Stimulated activated CD8-positive, alpha-beta memory T cell treated with anti-CD3 and anti-CD28 coated beads, Interleukin-12 subunit alpha, Interleukin-12 subunit beta, amount 100 ng/mL, for 24 hours (primary cell): Measurements from ENCODE around the gene CSNK2A3.

Experiments used
- DNase-seq: peaks from one replicate; pipeline ENCODE4 v3.0.0-alpha.2; 2020; ENCODE audit errors: extremely low read depth

Gene CSNK2A3

DNA sequence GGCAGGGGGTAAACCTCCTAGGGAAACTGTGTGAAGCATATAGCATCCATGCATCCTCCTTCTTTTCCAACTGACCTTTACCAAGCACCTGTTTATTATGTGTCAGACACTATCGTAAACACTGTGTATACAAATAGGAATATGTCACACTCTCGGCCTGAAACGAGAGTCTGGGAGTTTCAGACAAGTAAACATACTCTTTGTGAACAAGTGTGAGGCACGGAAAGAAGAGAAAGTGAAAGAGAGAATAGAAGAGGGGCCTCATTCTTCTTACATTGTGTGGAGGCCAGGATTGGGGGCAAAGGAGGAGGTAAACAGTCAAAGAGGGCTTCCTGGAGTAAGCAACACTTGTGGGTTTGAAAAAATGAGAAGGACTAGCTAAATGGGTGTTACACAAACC, 16.4 kb downstream of the CSNK2A3 start:
- DNase-seq: no peak

DNA sequence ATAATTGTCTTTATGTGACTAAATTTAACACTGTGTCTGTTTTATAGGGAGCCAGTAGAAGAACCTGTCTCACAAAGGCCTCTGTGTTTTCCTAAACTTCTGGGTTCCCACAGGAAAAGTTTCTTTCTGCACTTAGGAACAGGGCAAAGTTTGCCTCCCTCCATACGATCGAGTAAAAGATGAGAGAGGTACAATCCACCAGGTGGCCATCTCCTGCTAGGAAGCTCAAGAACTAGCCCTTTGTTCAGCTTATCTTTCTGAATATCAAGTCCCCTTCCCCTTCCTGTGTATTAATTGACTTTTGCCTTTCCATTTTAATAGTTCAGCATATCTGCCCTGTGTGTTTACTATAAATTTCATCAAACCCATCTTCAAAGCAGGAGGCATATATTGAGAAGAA, 18.0 kb downstream of the CSNK2A3 start:
- no peak for DNase-seq

DNA sequence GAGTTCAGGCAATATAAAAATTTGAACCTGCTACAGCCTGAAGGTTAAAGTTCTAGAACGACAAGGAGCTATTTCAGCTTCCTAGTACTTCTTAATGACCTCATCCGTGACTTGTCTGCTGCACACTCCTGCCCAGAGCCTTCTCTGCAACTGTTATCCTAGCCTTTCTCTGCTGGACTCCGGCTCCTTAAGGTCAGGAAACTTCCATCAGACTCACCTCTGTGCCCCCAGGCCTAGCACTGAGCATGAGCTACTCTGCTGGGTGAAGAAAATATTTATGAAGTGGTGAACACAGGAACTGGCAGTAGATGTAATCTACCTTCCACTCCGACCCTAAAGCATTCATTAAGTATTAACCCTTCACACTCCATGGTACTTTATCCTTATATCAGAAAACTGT, 18.4 kb downstream of the CSNK2A3 start:
- no peak for DNase-seq

DNA sequence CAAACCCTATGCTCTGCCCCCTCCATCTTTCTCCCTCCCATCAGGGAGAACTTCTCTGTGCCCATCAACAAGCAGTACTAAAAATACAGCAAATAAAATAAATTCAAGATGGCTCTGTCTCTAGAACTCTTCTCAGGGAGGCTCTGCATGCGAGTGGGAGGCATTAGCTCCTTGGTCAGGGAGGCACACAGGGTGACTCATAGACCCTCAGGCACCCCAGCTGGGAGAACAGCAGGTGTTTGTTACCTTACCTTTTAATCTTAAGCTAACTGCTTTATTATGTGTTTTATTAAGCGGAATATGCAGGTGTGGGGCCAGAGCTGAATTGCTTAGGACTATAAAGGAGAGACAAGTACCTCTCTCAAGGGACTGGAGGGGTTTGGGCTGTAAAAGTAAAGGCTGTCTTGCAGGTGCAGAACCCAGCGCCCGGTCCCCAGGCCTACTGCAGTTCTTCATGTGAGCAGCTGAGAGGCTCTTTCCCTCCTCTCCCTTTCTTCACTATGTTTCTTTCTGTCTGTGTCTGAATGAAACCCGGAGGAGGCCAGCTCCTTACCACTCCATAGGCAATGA, 20.8 kb downstream of the CSNK2A3 start:
- DNase-seq: no peak

DNA sequence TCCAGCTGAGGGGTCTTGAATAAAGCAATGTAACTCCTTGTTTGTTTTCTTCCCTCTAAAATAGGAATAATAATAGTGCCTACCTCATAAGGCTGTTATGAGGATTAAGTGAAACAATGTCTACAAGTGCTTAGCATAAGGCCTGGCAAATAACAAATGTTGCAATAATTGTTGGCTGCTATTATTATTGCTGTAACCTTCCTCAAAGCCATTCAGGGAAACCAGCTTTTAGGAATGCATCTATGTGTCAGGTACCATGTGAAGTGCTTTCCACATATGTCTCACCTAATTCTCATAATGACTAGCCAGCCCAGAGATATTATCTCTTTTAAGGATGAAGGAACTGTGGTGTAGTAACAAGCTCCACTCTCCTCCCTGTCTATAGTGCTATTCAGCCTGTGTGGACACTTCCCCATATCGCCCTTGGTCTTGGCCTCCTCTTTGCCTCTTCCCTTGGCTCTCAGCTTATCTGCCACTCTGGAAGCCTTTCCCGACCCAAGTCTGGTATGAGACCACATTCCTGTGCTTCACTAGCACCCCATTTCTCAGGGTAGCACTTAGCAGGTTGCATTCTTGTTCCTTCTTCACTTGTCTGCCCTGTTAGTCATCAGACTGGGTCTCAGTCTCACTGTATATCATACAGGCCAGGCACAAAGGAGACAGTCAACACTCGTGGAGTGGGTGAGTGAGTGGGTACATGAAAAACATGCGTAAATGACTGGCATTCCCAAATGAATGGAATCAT, 23.8 kb downstream of the CSNK2A3 start:
- DNase-seq: no peak

DNA sequence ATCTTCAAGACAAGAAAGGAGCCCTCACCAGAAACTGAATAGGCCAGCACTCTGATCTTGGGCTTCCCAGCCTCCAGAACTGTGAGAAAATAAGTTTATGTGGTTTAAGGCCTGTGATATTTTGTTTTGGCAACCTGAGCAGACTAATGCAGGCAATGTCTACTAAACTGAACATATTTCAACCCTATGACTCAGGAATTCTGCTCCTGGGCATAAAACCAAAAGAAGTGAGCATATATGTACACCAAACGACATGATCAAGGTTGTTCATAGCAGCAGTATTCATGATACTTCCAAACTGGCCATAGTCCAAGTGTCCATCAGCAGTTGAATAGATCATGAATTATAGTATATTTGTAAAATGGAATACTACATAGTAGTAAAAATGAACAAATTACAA, 29.0 kb downstream of the CSNK2A3 start:
- no peak for DNase-seq

DNA sequence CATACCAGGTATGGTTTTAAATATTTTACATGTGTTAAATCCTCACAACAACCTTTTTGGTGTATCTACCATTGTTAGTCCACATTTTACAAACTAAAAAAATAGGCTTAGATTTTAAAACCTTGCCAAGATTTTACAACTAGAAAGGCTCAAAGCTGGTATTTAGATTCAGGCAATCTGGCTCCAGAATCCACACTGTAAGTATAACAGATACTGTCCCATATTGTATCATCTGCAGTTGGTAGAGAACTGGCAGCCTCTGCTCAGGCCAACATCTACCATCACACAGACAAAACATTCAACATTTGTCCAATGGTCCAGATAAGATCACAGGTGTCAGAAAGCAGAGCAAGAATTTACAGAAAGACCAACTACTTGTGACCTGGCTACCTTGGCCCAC, 30.9 kb downstream of the CSNK2A3 start:
- DNase-seq: no peak

DNA sequence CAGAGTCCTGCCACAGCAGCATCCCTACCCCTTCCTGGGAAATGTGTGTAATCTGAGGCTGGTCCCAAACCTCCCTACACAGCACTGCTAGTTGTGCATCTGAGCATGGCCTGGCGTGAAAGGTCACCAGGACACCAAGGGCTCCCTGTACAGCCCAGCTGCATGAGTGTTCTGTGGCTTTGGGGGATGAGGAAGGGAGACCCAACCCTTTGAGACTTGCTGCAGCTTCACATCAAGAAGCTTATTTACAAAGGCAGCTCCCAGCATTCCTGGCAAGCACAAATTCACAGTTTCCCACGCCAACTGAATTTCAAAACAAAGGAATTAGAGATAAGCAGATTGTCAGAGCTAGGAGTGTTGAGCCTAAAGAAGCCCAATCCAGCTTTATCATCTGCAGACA, 32.2 kb downstream of the CSNK2A3 start:
- no peak for DNase-seq

DNA sequence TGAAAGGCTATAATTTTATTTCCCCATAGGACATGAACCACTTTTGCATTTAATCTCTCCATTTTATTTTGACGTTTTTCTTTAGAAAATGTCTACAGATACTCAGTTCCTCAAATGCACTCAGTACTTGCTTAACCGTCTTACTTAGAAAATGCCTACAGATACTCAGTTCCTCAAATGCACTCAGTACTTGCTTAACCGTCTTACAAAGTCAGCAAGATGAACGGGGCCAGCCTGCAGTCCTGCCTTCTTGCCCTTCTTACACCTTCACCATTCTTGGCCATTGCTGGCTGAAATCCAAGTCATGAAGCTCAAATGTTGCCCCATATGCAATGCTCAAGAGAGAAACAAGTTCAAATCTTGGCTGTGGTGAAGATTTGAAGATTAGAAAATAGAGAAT, 34.1 kb downstream of the CSNK2A3 start:
- no peak for DNase-seq

DNA sequence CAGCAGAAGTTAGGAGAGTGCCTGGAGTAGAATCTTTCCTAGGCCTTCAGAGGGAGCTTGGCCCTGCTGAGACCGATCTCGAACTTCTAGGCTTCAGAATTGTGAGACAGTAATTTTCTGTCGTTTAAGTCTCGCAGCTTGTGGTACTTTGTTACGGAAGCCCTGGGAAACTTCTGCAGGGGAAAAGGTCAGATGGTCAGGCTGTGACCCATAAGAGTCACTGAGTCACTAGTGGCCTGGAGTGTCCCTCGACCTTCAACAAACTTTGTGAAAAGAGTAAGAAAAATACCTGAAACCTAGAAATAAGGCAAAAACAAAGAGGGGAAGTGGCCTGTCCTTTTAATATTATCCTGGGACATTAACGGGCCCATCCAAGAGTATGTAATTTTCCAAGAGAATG, 34.6 kb downstream of the CSNK2A3 start:
- DNase-seq: no peak

DNA sequence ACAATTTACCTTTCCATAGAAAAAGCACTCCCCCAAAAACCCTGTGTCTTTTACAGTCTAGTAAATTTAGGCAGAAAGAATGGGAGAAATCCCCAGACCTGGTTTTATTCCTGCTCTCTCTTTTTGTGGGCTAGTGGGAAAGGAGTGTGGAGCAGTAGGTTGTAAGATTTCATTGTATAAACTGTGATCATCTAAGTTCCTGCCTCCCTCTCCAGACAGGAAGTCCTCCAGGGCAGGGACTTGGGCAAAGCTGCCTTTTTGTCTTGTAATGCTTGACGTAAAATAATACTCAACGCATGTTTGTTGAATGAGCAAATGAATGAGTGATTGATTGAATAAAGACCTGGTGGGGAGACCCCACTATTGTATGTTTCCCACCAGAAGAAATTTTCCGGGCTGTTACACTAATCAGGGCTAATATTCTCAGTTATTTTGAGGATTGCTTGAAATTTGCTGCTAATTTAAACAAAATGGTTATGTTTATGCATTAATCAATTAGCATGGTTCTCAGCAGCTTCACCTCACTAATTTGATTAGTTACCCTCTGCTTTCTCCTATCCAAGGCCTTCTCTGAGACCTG, 36.3 kb downstream of the CSNK2A3 start:
- DNase-seq: no peak

DNA sequence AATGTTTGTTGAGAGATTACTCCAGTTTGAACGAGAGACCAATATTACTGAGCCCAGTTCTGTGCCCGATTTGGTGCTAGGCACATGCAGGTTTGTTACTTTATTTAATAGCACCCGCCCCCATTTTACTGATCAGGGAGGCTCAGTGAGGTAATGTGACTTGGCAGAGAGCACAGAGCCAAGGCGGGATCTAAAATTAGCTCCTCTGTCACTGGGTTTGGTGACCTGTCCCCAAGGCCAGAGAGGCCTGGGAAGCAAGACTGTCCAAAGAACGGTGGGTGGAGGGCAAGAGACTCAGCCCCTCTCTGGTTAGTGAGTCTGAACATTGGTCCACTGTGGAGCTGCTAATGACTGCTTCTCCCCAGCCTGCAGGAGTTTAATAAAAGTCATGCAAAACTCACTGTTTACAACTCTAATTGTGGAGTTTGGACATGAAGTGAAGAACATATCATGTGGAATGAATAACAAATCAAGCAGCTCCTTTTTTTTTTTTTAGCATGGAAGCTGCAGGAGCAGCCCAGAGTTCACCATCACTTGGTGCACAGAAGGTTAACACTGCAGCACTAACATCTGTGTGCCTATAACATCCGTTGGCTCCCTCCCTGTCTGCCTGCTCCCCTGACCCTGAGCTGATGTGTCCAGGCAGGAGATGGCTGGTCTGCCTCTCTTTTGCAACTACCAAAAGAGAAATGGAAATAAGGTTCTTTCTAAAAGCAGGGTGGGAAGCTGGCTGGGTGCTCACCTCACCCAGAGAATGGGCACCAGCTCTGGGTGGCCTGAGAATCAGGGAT, 39.0 kb downstream of the CSNK2A3 start:
- no peak for DNase-seq

DNA sequence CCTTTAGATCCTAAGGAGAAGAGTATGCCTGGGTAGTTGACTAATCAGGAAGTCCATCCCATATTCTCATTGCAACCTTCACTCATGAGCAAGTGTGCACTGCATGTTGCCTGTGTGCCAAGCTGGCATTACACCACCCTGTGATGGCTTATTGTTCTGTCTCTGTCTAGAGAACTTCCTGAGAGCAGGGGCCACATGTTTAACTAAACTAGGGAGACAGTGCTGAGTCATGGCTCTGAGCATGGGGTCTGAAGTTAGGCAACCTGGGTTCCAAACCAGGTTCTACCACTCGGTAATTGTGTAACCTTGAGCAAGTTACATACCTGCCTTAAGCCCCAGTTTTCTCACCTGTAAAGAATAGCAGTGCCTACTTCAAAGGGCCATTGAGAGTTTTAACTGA, 39.6 kb downstream of the CSNK2A3 start:
- no peak for DNase-seq

DNA sequence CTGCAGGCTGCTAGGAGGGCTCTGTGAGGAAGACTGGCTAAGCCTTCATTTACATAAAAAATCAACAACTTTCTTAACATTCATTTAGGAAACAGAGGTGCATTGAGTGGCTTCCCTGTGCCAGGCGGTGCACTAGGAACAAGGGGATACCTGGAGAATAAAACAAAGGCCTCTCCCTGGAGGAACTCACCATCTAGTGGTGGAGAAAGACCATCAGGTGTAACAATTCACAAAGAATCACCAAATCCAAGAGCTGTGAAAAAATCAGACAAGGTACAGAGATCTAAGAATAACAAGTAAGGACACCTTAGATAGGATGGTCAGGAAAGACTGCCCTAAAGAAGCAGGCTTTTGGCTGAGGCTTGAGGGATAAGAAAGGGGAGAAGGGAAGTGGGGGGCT, 40.3 kb downstream of the CSNK2A3 start:
- no peak for DNase-seq

DNA sequence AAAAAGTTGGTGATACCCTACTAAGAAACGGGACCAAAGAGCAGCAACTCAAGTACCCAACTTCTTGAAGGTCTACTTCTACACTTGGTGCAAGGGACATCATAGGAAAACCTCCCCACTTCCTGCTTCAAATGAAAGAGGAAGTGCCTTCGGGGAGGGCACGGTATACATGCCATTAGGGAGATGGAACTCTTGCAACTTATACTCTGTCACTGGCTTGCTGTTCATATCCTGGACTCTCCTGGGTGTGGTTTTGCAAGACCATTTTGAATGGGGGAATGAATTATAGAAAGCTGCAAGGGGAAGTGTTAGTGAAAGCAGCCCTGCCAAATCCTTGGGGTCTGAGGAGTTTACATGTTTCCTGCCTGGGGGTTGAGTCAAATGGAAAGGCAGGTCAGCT, 41.9 kb downstream of the CSNK2A3 start:
- no peak for DNase-seq

DNA sequence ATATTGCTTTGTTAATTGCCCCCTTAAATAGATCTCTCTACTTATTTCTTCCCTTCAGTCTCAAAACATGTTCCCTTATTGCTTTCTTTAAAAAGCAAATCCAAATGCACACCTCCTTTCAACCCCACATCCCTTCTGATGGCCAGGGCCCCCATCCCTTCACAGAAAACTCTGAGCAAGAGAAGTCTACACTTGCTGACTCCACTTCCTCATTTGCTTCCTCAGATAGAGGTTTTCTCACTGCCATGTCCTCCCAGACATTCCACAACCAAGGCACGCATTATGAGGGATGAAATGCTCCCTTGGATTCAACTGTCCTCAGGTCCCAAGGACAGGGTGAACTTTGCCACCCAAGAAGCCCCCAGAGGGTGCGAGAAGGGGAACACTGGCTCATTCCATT, 43.1 kb downstream of the CSNK2A3 start:
- no peak for DNase-seq

DNA sequence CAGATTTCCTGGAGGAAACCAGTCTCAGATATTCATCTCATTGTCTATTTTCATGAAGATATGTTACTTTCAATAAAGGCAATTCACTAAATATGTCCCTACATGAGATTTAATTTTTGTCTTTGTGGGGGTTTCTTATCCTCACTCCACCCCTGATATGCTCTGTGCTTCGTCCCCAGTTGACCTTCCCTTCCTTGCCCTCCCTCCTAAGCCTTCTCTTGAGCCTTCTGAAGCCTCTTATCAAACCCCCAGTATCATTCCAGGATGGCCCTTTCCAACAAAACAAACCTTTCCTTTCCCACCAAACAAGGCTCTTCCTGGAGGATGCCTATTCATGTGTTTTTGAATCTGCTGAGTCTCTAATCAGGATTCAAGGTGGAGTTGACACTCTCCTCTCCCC, 44.8 kb downstream of the CSNK2A3 start:
- no peak for DNase-seq

DNA sequence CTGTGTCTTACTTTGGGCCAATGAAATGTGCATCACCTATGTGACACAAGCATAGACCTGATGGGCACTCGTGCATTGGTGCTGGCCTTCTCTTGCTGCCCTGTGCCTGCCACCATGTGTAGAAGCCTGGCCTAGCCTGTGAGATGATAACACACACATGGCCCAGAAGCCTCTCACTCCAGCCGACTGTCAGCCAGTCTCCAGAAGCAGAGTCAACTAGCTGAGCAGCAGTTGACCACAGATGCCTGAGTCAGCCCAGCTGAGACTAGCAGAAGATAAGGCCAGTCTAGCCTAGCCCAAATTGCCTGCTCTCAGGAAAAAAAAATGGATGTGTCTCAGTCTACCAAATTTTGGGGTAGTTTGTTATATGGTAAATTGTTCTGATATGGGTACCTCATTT, 46.2 kb downstream of the CSNK2A3 start:
- DNase-seq: no peak

DNA sequence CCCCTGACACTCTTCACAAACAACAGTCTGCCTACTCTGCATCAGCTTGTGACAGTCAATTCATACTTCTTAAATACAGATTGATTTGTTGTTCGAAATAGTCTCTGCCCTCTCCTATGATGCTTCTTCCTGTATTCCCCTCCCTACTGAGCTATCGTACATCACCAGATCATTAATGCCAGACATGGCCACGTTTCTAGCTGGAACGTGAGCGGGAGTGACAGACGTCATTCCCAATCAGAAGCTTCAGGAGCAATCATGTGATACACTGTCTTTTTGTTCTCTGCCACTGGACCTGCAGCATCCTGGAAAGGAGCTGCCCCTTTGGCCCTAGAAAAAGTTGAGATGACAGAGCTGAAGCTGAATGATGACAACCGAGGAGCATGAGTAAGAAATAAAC, 48.5 kb downstream of the CSNK2A3 start:
- DNase-seq: no peak

DNA sequence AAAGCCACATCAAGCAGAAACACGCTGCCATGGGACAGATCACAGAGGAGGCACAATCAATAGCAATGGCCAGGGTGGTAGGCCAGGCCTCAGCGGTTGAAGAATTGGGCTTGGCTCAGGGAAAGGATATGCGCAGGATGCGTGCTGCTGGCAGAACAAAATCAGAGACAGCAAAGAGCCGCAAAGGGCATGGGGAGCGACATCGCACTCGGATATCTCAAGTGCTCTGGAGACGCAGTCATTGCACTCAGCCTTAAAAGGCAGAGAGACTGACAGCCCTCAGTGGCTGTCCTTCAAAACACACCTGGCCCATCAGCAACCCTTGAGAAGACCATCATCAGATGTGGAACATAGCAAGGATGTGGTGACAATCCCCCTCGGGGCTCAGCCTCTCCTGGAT, 50.5 kb downstream of the CSNK2A3 start:
- DNase-seq: no peak
